Rectal smooth muscle tissue (tissue), 1 donor: ENCODE data around the gene NUDT3.
"Not testable (repeated sequence)": the region's sequence is repeated elsewhere in the genome, so short reads cannot be mapped to it uniquely, and the experiment has no call there.

Experiments used
- H3K27ac ChIP-seq: one replicate; pipeline ENCODE4 v1.7.0; 2013; ENCODE audit warnings: low read depth, low read length, inconsistent platforms
- H3K27me3 ChIP-seq: one replicate; pipeline ENCODE4 v1.7.0; 2013; ENCODE audit warnings: low read length; ENCODE audit not compliant: control insufficient read depth, insufficient read depth
- H3K36me3 ChIP-seq: one replicate; pipeline ENCODE4 v1.7.0; 2013; ENCODE audit warnings: low read length; ENCODE audit not compliant: control insufficient read depth, insufficient read depth
- H3K4me1 ChIP-seq: one replicate; pipeline ENCODE4 v1.7.0; 2013; ENCODE audit warnings: low read length; ENCODE audit not compliant: control insufficient read depth, insufficient read depth
- H3K4me3 ChIP-seq: one replicate; pipeline ENCODE4 v1.7.0; 2013; ENCODE audit warnings: low read length
- H3K9ac ChIP-seq: one replicate; pipeline ENCODE4 v1.7.0; 2013; ENCODE audit warnings: low read length

The NUDT3 gene

GRCh38 chr6:34332251-34333198 lies 59.9 kb downstream of the NUDT3 start:
- Histone ChIP-seq H3K27ac (no peak overlapping the region), H3K36me3 (peaks cover 2% of the 10 kb centered on the region), H3K9ac (no peak overlapping the region), H3K27me3 (no peaks in the 10 kb centered on the region), H3K4me3 (no peak overlapping the region), H3K4me1 (peaks cover 5% of the 10 kb centered on the region)

- no peak overlapping the region for H3K27ac ChIP-seq
- H3K9ac ChIP-seq, result no peak overlapping the region
- H3K36me3 ChIP-seq, result peaks cover 2% of the 10 kb centered on the region
- no peaks in the 10 kb centered on the region for H3K27me3 ChIP-seq
- H3K4me1 ChIP-seq, result no peaks in the 10 kb centered on the region
- no peak overlapping the region for H3K4me3 ChIP-seq
Observed at GRCh38 chr6:34331371-34332050, 61.0 kb downstream of the NUDT3 start.

- H3K4me1 ChIP-seq, H3K27ac ChIP-seq, H3K4me3 ChIP-seq, H3K36me3 ChIP-seq, H3K27me3 ChIP-seq, H3K9ac ChIP-seq: not testable (repeated sequence)
Observed at GRCh38 chr6:34329814-34330213, 62.7 kb downstream of the NUDT3 start.

- Histone ChIP-seq H3K27me3 (no peaks in the 10 kb centered on the region), H3K27ac (no peak overlapping the region), H3K4me1 (peaks cover 3% of the 10 kb centered on the region), H3K9ac (no peak overlapping the region), H3K36me3 (peaks cover 2% of the 10 kb centered on the region), H3K4me3 (no peak overlapping the region)
Observed at GRCh38 chr6:34328969-34329368, 63.5 kb downstream of the NUDT3 start.

- H3K4me3 ChIP-seq, H3K27me3 ChIP-seq, H3K27ac ChIP-seq, H3K9ac ChIP-seq, H3K4me1 ChIP-seq, H3K36me3 ChIP-seq: not testable (repeated sequence)
Observed at GRCh38 chr6:34327313-34328205, 64.9 kb downstream of the NUDT3 start.

GRCh38 chr6:34325633-34326032 lies 66.8 kb downstream of the NUDT3 start:
- H3K4me1 ChIP-seq, result peaks cover 3% of the 10 kb centered on the region
- H3K27me3 ChIP-seq, result no peaks in the 10 kb centered on the region
- no peak overlapping the region for H3K9ac ChIP-seq
- no peak overlapping the region for H3K4me3 ChIP-seq
- H3K27ac ChIP-seq, result no peak overlapping the region
- H3K36me3 ChIP-seq, result peaks cover 2% of the 10 kb centered on the region

GRCh38 chr6:34324738-34325444 lies 67.6 kb downstream of the NUDT3 start:
- H3K4me3 ChIP-seq, result no peak overlapping the region
- H3K9ac ChIP-seq, result no peak overlapping the region
- no peaks in the 10 kb centered on the region for H3K27me3 ChIP-seq
- no peaks in the 10 kb centered on the region for H3K36me3 ChIP-seq
- peaks cover 3% of the 10 kb centered on the region for H3K4me1 ChIP-seq
- peak overlapping the region; percentile 19 for H3K27ac ChIP-seq

- not testable (repeated sequence) for H3K9ac ChIP-seq, H3K27ac ChIP-seq, H3K36me3 ChIP-seq, H3K27me3 ChIP-seq, H3K4me3 ChIP-seq, H3K4me1 ChIP-seq
Observed at GRCh38 chr6:34324221-34324620, 68.2 kb downstream of the NUDT3 start.

GRCh38 chr6:34323300-34323699 lies 69.2 kb downstream of the NUDT3 start:
- Histone ChIP-seq H3K27ac (no peak overlapping the region), H3K4me1 (peaks cover 4% of the 10 kb centered on the region), H3K27me3 (no peaks in the 10 kb centered on the region), H3K36me3 (no peaks in the 10 kb centered on the region), H3K9ac (no peak overlapping the region), H3K4me3 (no peak overlapping the region)

GRCh38 chr6:34322732-34323131 lies 69.7 kb downstream of the NUDT3 start:
- Histone ChIP-seq H3K9ac (no peak overlapping the region), H3K4me1 (peaks cover 5% of the 10 kb centered on the region)

GRCh38 chr6:34321821-34322220 lies 70.6 kb downstream of the NUDT3 start:
- Histone ChIP-seq H3K36me3 (no peaks in the 10 kb centered on the region), H3K4me3 (no peak overlapping the region)

More at GRCh38 chr6:34322732-34323131, 69.7 kb downstream of the NUDT3 start:
- Histone ChIP-seq H3K27me3 (no peaks in the 10 kb centered on the region), H3K36me3 (no peaks in the 10 kb centered on the region), H3K27ac (no peak overlapping the region), H3K4me3 (no peak overlapping the region)

More at GRCh38 chr6:34321821-34322220, 70.6 kb downstream of the NUDT3 start:
- Histone ChIP-seq H3K27me3 (no peaks in the 10 kb centered on the region), H3K27ac (no peak overlapping the region), H3K4me1 (peaks cover 5% of the 10 kb centered on the region), H3K9ac (no peak overlapping the region)
